Measurements from ENCODE around the gene OR13J1. TPM values are rescaled to one million over a fixed set of nuclear protein-coding genes. Genes with fewer than 3 reads are reported as not detected.

Gene OR13J1
- total RNA-seq, 1 experiment from 2014 or later: not detected

DNA sequence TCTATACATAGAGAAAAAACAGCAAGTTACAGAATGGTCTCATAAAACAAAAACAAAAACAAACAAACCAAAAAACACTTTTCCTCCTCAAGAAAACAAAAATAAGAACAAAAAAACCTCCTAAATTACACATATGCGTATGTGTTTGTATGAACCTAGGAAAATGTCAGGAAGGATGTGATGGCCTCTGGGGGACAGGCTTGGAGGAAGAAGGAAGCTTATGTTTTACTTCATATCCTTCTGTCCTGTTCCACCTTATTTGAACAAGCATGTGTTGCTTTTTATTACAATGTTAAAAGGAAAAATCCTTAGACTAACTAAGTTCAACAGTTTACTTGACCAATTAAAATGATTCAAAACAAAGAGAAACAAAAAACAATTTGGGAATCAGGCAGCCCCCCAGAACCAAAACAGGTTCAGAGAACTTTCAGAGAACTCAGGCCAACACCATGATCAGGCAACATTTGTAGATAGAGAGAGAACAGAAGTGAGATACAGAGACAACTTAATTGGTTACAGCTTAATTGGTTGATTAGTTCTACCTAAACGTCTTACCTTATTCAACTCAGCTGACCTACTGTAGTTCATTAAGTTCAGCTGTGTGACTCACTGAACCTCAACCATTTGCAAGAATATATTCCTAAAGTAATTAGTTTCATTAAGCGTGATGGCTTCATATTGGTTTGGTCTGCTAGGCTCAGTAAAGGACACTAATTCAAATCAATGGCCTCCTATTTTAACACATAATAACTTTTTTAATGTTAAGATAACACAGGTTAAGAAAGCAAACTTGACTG, 49.2 kb upstream of the OR13J1 start (continued):
- TF ChIP-seq NR2C2 (CRISPR knock-in tag; IDR thresholded peaks at IDR 0.05) (no peak), ZNF416 (CRISPR knock-in tag; IDR thresholded peaks at IDR 0.05) (no peak), RORB (CRISPR knock-in tag; IDR thresholded peaks at IDR 0.05) (no peak), HMGA2 (CRISPR knock-in tag; IDR thresholded peaks at IDR 0.05) (no peak), ZNF317 (CRISPR knock-in tag; IDR thresholded peaks at IDR 0.05; ENCODE audit: borderline replicate concordance, low read depth) (no peak)
- TF ChIP-seq, protein P1, sequence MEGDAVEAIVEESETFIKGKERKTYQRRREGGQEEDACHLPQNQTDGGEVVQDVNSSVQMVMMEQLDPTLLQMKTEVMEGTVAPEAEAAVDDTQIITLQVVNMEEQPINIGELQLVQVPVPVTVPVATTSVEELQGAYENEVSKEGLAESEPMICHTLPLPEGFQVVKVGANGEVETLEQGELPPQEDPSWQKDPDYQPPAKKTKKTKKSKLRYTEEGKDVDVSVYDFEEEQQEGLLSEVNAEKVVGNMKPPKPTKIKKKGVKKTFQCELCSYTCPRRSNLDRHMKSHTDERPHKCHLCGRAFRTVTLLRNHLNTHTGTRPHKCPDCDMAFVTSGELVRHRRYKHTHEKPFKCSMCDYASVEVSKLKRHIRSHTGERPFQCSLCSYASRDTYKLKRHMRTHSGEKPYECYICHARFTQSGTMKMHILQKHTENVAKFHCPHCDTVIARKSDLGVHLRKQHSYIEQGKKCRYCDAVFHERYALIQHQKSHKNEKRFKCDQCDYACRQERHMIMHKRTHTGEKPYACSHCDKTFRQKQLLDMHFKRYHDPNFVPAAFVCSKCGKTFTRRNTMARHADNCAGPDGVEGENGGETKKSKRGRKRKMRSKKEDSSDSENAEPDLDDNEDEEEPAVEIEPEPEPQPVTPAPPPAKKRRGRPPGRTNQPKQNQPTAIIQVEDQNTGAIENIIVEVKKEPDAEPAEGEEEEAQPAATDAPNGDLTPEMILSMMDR (IDR thresholded peaks at IDR 0.05): no peak

DNA sequence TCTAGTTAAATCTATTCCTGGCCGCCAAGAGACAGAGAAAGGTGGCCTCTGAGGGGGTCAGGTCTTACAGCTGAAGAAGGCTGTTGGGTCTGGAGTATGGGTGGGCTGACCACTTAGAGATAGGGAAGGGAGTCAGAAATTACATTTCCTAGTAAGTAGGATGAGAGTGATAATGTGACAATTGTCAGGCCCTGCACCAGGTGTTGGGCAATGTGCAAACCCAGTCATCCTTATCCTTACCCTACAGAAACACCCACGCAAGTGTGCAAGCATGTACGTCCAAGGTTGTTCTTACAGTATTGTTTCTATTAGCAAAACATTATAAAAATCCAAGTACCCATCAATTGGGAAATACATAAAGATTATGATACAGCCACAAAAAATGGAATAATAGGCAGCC, 48.6 kb upstream of the OR13J1 start:
- ATAC-seq (no peak), DNase-seq (ENCODE audit: low spot score) (no peak)
- Mint-ChIP-seq H3K4me3 (no peak overlapping the region), H3K4me1 (peaks cover 9% of the 10 kb centered on the region), H3K36me3 (no peaks in the 10 kb centered on the region), H3K27ac (no peak overlapping the region), H3K9me3 (no peaks in the 10 kb centered on the region), H3K27me3 (ENCODE audit: low read depth) (no peaks in the 10 kb centered on the region)
- CTCF ChIA-PET: interaction anchor here (1.2 to 3.1 kb wide), 3 partner anchors 16 to 37 kb away, joined by 3 to 14 read pairs (median 11); no protein-coding TSS in a partner anchor
- POLR2A ChIA-PET: no interaction called here
- TF ChIP-seq, protein P2, sequence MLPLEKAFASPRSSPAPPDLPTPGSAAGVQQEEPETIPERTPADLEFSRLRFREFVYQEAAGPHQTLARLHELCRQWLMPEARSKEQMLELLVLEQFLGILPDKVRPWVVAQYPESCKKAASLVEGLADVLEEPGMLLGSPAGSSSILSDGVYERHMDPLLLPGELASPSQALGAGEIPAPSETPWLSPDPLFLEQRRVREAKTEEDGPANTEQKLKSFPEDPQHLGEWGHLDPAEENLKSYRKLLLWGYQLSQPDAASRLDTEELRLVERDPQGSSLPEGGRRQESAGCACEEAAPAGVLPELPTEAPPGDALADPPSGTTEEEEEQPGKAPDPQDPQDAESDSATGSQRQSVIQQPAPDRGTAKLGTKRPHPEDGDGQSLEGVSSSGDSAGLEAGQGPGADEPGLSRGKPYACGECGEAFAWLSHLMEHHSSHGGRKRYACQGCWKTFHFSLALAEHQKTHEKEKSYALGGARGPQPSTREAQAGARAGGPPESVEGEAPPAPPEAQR (CRISPR knock-in tag; IDR thresholded peaks at IDR 0.05): no peak
- TF ChIP-seq GTF2I (CRISPR knock-in tag; conservative IDR thresholded peaks at IDR 0.05) (no peak), MXD4 (CRISPR knock-in tag; IDR thresholded peaks at IDR 0.05; ENCODE audit: borderline replicate concordance) (no peak), NFYB (CRISPR knock-in tag; conservative IDR thresholded peaks at IDR 0.05; ENCODE audit: low read depth) (no peak), ZNF317 (CRISPR knock-in tag; IDR thresholded peaks at IDR 0.05; ENCODE audit: borderline replicate concordance, low read depth) (no peak), MYBL2 (CRISPR knock-in tag; IDR thresholded peaks at IDR 0.05) (no peak), NR3C1 (CRISPR knock-in tag; conservative IDR thresholded peaks at IDR 0.05; ENCODE audit: low read depth) (no peak), RELA (CRISPR knock-in tag; IDR thresholded peaks at IDR 0.05; ENCODE audit: borderline replicate concordance) (no peak), SMAD4 (CRISPR knock-in tag; IDR thresholded peaks at IDR 0.05) (no peak)
- TF ChIP-seq, protein P3, sequence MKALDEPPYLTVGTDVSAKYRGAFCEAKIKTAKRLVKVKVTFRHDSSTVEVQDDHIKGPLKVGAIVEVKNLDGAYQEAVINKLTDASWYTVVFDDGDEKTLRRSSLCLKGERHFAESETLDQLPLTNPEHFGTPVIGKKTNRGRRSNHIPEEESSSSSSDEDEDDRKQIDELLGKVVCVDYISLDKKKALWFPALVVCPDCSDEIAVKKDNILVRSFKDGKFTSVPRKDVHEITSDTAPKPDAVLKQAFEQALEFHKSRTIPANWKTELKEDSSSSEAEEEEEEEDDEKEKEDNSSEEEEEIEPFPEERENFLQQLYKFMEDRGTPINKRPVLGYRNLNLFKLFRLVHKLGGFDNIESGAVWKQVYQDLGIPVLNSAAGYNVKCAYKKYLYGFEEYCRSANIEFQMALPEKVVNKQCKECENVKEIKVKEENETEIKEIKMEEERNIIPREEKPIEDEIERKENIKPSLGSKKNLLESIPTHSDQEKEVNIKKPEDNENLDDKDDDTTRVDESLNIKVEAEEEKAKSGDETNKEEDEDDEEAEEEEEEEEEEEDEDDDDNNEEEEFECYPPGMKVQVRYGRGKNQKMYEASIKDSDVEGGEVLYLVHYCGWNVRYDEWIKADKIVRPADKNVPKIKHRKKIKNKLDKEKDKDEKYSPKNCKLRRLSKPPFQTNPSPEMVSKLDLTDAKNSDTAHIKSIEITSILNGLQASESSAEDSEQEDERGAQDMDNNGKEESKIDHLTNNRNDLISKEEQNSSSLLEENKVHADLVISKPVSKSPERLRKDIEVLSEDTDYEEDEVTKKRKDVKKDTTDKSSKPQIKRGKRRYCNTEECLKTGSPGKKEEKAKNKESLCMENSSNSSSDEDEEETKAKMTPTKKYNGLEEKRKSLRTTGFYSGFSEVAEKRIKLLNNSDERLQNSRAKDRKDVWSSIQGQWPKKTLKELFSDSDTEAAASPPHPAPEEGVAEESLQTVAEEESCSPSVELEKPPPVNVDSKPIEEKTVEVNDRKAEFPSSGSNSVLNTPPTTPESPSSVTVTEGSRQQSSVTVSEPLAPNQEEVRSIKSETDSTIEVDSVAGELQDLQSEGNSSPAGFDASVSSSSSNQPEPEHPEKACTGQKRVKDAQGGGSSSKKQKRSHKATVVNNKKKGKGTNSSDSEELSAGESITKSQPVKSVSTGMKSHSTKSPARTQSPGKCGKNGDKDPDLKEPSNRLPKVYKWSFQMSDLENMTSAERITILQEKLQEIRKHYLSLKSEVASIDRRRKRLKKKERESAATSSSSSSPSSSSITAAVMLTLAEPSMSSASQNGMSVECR (CRISPR knock-in tag; IDR thresholded peaks at IDR 0.05; ENCODE audit: borderline replicate concordance): no peak
- TF ChIP-seq, protein P4, sequence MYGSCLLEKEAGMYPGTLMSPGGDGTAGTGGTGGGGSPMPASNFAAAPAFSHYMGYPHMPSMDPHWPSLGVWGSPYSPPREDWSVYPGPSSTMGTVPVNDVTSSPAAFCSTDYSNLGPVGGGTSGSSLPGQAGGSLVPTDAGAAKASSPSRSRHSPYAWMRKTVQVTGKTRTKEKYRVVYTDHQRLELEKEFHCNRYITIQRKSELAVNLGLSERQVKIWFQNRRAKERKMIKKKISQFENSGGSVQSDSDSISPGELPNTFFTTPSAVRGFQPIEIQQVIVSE (CRISPR knock-in tag; IDR thresholded peaks at IDR 0.05; ENCODE audit: borderline replicate concordance): no peak
